AG10803 (cell line): ENCODE measurements around the gene ALLC.
"Not testable (repeated sequence)": the region's sequence is repeated elsewhere in the genome, so short reads cannot be mapped to it uniquely, and the experiment has no call there.

ENCODE experiments used
- DNase-seq: peaks from one replicate; pipeline ENCODE4 v3.0.0; 2010; ENCODE audit warnings: low read depth
- H3K4me3 ChIP-seq: 2 replicates; pipeline ENCODE4 v1.5.1; 2011; ENCODE audit warnings: mild to moderate bottlenecking, low read length, control low read depth
- CTCF ChIP-seq: conservative IDR thresholded peaks from 2 replicates; pipeline ENCODE4 v1.5.1; 2011; ENCODE audit warnings: mild to moderate bottlenecking, low read length, control low read depth, inconsistent platforms

Gene ALLC

GRCh38 chr2:3613524-3613905 lies 44.5 kb upstream of the ALLC start:
- TF ChIP-seq CTCF: no peak
- no peak overlapping the region for H3K4me3 ChIP-seq
- DNase-seq: no peak

DNA sequence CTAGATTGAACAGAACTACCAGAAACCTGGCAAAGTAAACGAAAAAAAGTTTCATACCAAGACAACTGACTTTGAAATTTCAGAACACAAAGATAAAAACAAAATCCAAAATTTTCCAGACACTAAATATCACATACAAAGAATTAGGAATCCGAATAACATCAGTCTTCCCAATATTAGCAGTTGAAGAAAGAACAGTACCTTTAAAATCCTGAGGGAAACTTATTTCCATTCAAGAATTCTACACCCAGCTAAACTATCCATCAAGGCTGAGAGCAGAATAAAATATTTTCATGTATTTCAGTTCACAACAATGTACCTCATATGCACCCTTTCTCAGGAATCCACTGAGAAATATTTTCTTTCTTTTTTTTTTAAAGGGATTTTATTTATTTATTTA lies 43.3 kb upstream of the ALLC start:
- DNase-seq: not testable (repeated sequence)

DNA sequence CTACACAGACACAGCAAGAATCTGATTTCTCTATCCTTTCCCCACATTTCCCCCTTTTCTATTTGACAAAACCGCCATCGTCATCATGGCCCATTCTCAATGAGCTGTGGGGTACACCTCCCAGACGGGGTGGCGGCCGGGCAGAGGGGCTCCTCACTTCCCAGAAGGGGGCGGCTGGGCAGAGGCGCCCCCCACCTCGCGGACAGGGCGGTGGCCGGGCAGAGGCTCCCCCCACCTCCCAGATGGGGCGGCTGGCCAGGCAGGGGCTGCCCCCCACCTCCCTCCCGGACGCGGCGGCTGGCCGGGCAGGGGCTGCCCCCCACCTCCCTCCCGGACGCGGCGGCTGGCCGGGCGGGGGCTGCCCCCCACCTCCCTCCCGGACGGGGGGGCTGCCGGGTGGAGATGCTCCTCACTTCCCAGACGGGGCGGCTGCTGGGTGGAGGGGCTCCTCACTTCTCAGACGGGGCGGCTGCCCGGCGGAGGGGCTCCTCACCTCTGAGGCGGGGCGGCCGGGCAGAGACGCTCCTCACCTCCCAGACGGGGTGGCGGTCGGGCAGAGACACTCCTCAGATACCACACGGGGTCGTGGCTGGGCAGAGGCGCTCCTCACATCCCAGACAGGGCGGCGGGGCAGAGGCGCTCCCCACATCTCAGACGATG lies 42.3 kb upstream of the ALLC start:
- not testable (repeated sequence) for DNase-seq, H3K4me3 ChIP-seq

More for the DNA sequence above, 43.3 kb upstream of the ALLC start:
- not testable (repeated sequence) for H3K4me3 ChIP-seq

DNA sequence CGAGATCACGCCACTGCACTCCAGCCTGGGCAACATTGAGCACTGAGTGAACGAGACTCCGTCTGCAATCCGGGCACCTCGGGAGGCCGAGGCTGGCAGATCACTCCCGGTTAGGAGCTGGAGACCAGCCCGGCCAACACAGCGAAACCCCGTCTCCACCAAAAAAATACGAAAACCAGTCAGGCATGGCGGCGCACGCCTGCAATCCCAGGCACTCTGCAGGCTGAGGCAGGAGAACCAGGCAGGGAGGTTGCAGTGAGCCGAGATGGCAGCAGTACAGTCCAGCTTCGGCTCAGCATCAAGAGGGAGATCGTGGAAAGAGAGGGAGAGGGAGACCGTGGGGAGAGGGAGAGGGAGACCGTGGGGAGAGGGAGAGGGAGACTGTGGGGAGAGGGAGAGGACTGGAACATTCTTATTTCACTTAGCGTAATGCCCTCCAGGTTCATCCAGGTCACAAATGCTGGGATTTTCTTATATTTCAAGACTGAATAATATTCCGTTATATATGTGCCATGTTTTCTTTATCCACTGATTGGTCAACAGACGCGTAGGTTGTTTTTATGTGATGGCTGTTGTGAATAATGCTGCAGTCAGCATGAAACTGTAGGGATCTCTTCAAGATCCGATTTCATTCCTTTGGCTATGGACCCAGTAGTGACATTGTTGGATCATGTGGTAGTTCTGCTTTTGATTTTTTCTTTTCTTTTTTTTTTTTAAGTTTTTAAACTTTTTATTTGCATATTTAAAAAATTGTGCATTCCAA lies 41.4 kb upstream of the ALLC start:
- H3K4me3 ChIP-seq, DNase-seq: not testable (repeated sequence)

- no peak for DNase-seq
- TF ChIP-seq CTCF: no peak
- H3K4me3 ChIP-seq: no peak overlapping the region
Measured at GRCh38 chr2:3617198-3617890, 40.7 kb upstream of the ALLC start.

- DNase-seq: no peak
- TF ChIP-seq CTCF: no peak
- no peak overlapping the region for H3K4me3 ChIP-seq
Measured at GRCh38 chr2:3618367-3618766, 39.6 kb upstream of the ALLC start.

DNA sequence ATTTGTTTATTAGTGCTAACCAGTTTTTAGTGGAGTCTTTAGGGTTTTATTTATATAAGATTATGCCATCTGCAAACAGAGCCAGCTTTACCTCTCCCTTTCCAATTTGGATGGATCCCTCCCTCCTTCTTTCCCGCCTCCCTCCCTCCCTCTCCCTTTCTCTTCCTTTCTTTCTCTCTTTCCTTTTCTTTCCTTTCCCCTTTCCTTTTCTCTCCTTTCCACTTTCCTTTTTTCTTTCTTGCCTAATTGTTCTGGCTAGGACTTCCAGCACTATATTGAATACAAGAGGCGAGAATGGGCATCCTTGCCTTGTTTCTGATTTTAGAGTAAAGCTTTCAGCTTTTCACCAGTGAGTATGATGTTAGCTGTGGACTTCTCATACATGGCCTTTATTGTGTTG lies 39.0 kb upstream of the ALLC start:
- TF ChIP-seq CTCF: no peak
- DNase-seq: no peak
- no peak overlapping the region for H3K4me3 ChIP-seq

- H3K4me3 ChIP-seq, DNase-seq: not testable (repeated sequence)
Measured at GRCh38 chr2:3619661-3620060, 38.3 kb upstream of the ALLC start.

DNA sequence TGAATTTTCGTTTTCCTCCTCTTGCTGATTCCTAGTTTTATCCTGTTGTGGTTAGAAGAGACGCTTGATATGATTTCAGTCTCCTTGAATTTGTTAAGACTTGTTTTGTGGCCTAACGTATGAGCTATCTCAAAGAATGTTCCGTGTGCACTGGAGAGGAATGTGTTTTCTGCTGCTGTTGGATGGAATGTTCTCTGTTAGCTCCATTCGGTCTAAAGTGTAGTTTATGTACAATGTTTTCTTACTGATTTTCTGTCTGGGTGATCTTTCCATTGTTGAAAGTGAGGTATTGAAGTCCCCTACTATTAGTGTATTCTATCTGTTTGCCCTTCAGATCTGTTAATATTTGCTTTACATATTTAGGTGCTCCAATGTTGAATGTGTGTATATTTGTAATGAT lies 37.2 kb upstream of the ALLC start:
- no peak for DNase-seq
- no peak for TF ChIP-seq CTCF
- no peak overlapping the region for H3K4me3 ChIP-seq
